Tibial artery (tissue), 4 donors: ENCODE results near the gene YRDC.

Source experiments
- DNase-seq, 2 donors: peaks; one replicate each; pipeline ENCODE4 v3.0.0-alpha.2; 2019
- H3K27ac ChIP-seq, 2 donors: fragments of 200-600 bp; sonication (generic) in 1 of 2; 1 replicate in 1 of 2; 2 replicates in 1 of 2; pipeline ENCODE4 v1.5.1; 2018 to 2019; ENCODE audit warnings: mild to moderate bottlenecking in 1 of 2
- H3K27me3 ChIP-seq, 2 donors: fragments of 200-600 bp; sonication (generic) in 1 of 2; one replicate each; pipeline versions ENCODE4 v1.5.1 to v1.6.0; 2016 to 2019
- H3K36me3 ChIP-seq, 3 donors: fragments of 200-600 bp; sonication (generic) in 2 of 3; one replicate each; pipeline ENCODE4 v1.5.1; 2016 to 2019; ENCODE audit warnings: mild to moderate bottlenecking in 2 of 3
- H3K4me1 ChIP-seq, 4 donors: fragments of 200-600 bp; sonication (generic) in 2 of 4; 1 replicate in 3 of 4; 2 replicates in 1 of 4; pipeline ENCODE4 v1.5.1; 2016 to 2019
- H3K4me3 ChIP-seq, 2 donors: fragments of 200-600 bp; sonication (generic) in 1 of 2; 1 replicate in 1 of 2; 2 replicates in 1 of 2; pipeline ENCODE4 v1.5.1; 2018 to 2019; ENCODE audit warnings: mild to moderate bottlenecking in 2 of 2
- H3K9me3 ChIP-seq, 3 donors: fragments of 200-600 bp; sonication (generic) in 1 of 3; one replicate each; pipeline ENCODE4 v1.5.1; 2016 to 2019
- CTCF ChIP-seq, 2 experiments: fragments of 200-600 bp in 1 of 2; fragments of 450-650 bp in 1 of 2; IDR thresholded peaks; one replicate each; pipeline ENCODE4 v1.5.1; 2017 to 2019; ENCODE audit warnings: antibody characterized with exemption in 2 of 2, mild to moderate bottlenecking in 1 of 2, moderate library complexity in 1 of 2
- intact Hi-C: fragments of 100-400 bp; cut with DNase I; formaldehyde crosslinking; loops from one replicate; pipeline ENCODE4 v1.15.0; 2023; ENCODE audit warnings: low total_unique reads

The YRDC gene

GRCh38 chr1:37850352-37850955 is 42.4 kb upstream of the YRDC start:
- Histone ChIP-seq H3K4me1 (peaks cover 0 to 60% (median 18%) of the 10 kb centered on the region in 4 donors), H3K9me3 (no peaks in the 10 kb centered on the region), H3K27ac (no peak overlapping the region), H3K36me3 (peaks cover 0 to 30% (median 5%) of the 10 kb centered on the region in 3 donors), H3K27me3 (no peaks in the 10 kb centered on the region), H3K4me3 (no peak overlapping the region)
- no peak for TF ChIP-seq CTCF (IDR thresholded peaks at IDR 0.05)
- intact Hi-C loops = no loop called here
- DNase-seq = no peak

GRCh38 chr1:37849480-37849879 is 41.5 kb upstream of the YRDC start:
- no peak for DNase-seq
- peaks cover 0 to 21% (median 0%) of the 10 kb centered on the region in 3 donors for H3K36me3 ChIP-seq
- H3K4me3 ChIP-seq = no peak overlapping the region
- TF ChIP-seq CTCF (IDR thresholded peaks at IDR 0.05) = no peak
- H3K27me3 ChIP-seq = no peaks in the 10 kb centered on the region
- H3K27ac ChIP-seq = no peak overlapping the region
- intact Hi-C loops = no loop called here
- peaks cover 0 to 50% (median 11%) of the 10 kb centered on the region in 4 donors for H3K4me1 ChIP-seq
- H3K9me3 ChIP-seq = no peaks in the 10 kb centered on the region

- no peak for TF ChIP-seq CTCF (IDR thresholded peaks at IDR 0.05)
- no peak overlapping the region for H3K27ac ChIP-seq
- H3K27me3 ChIP-seq = no peaks in the 10 kb centered on the region
- no peak overlapping the region for H3K4me3 ChIP-seq
- intact Hi-C loops = no loop called here
- H3K36me3 ChIP-seq = peaks cover 0 to 6% (median 0%) of the 10 kb centered on the region in 3 donors
- H3K4me1 ChIP-seq = peaks cover 0 to 23% (median 3%) of the 10 kb centered on the region in 4 donors
- H3K9me3 ChIP-seq = no peaks in the 10 kb centered on the region
- no peak for DNase-seq
Measured at GRCh38 chr1:37846647-37847339, 38.8 kb upstream of the YRDC start.

- intact Hi-C loops = no loop called here
- Histone ChIP-seq H3K36me3 (peaks cover 0 to 8% (median 0%) of the 10 kb centered on the region in 3 donors), H3K27me3 (no peaks in the 10 kb centered on the region), H3K27ac (no peak overlapping the region), H3K4me1 (peaks cover 0 to 14% (median 2%) of the 10 kb centered on the region in 4 donors), H3K4me3 (no peak overlapping the region), H3K9me3 (no peaks in the 10 kb centered on the region)
- DNase-seq = no peak
- TF ChIP-seq CTCF (IDR thresholded peaks at IDR 0.05) = no peak
Measured at GRCh38 chr1:37845786-37846185, 37.8 kb upstream of the YRDC start.

- no peaks in the 10 kb centered on the region for H3K27me3 ChIP-seq
- H3K9me3 ChIP-seq = no peaks in the 10 kb centered on the region
- no peak overlapping the region for H3K4me3 ChIP-seq
- peaks cover 0 to 8% (median 2%) of the 10 kb centered on the region in 4 donors for H3K4me1 ChIP-seq
- no peak overlapping the region for H3K27ac ChIP-seq
- H3K36me3 ChIP-seq = peaks cover 0 to 15% (median 0%) of the 10 kb centered on the region in 3 donors
- DNase-seq = no peak
- TF ChIP-seq CTCF (IDR thresholded peaks at IDR 0.05) = no peak
- intact Hi-C loops = no loop called here
Measured at GRCh38 chr1:37845049-37845646, 37.1 kb upstream of the YRDC start.
